GM19023 (cell line): ENCODE measurements around the gene B4GALT2.

ENCODE experiments used
- ATAC-seq: cut with Tn5 transposase; IDR thresholded peaks from one replicate; pipeline ENCODE4 v1.9.1; 2021; ENCODE audit warnings: mild to moderate bottlenecking, moderate library complexity; ENCODE audit not compliant: unreplicated experiment

B4GALT2 gene

GRCh38 chr1:43978551-43979260 is at the start of gene B4GALT2:
B4GALT2 (plus strand) TSS chr1:43979210; CDS start chr1:43981161, 1,951 bp downstream.
- ATAC-seq = no peak

- ATAC-seq = no peak
Observed at GRCh38 chr1:43930168-43930948, 48.7 kb upstream of the B4GALT2 start.

GRCh38 chr1:43930949-43931275 is 48.1 kb upstream of the B4GALT2 start:
- ATAC-seq = no peak

GRCh38 chr1:43931711-43932660 is 47.0 kb upstream of the B4GALT2 start:
- ATAC-seq = no peak

DNA sequence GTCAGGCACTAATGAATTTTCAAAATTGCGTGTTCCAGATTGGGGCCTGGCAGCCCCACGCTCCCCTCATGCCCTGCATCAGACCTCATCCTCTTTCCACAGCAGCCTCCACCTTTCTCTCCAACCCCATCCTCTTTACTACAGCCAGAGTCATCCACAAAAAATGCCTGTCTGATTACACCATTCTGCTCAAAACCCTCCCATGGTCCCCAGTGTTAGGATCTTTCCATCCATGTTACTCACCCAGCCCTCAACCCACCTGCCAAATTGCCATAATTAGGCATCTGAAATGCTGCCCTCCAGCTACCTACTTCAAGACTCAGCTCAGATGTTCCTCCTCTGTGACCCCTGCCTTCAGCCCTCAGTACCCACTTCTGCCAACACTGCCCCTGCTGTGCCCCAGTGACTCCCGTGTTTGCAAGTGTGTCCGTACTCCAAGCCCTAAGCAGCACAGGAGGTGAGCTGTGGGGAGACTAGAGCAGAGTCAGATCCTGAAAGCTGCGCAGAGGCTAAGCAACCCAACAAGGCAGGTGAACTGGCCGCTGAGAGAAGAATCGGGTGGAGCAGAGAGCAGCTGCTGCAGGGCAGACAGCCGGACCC is 46.1 kb upstream of the B4GALT2 start:
- no peak for ATAC-seq

DNA sequence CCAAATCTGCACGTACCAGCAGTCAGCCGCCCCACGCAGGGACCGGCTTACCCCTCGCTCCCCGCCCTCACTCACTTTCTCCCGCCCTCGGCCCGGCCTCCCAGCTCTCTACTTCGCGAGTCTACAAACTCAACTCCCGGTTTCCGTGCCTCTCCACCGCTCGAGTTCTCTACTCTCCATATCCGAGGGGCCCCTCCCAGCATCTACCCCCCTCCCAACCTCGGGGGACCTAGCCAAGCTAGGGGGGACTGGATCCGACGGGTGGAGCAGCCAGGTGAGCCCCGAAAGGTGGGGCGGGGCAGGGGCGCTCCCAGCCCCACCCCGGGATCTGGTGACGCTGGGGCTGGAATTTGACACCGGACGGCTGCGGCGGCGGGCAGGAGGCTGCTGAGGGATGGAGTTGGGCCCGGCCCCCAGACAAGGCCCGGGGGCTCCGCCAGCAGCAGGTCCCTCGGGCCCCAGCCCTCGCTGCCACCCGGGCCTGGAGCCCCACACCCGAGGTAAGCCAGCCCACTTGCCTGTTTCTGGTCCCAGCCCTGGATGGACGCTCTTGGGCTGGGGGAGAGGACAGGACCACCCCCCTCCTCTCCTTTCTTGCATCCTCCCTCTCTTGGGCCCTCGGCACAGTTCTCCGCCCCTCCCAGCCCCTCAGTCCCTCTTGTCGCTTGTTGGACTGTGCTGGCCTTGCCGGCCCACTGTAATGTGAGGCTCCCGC is 45.5 kb upstream of the B4GALT2 start, which contains the start of gene ARTN:
Gene ARTN, plus strand, starts transcription at position 416 of the 715 bp plus-strand sequence. CDS start 1,856 bp downstream, outside the sequence.
- no peak for ATAC-seq

- ATAC-seq = no peak
Observed at GRCh38 chr1:43934101-43934985, 44.7 kb upstream of the B4GALT2 start.

DNA sequence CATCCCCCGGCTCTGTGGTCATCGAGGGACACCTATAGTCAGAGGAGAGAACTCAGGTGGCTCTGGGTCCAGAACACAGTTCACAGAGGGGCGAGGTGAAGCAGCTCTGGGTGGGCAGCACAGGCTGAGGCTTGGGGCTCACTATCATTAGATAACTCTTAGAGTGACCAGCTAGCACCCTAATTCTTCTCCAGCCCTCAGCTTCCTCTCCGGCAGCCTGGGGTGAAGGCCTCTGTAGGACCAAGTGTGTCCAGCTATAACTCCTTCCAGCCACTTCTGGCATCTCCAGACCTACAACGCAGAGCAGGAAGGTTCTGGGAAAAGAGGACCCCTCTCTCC is 44.1 kb upstream of the B4GALT2 start:
- no peak for ATAC-seq

DNA sequence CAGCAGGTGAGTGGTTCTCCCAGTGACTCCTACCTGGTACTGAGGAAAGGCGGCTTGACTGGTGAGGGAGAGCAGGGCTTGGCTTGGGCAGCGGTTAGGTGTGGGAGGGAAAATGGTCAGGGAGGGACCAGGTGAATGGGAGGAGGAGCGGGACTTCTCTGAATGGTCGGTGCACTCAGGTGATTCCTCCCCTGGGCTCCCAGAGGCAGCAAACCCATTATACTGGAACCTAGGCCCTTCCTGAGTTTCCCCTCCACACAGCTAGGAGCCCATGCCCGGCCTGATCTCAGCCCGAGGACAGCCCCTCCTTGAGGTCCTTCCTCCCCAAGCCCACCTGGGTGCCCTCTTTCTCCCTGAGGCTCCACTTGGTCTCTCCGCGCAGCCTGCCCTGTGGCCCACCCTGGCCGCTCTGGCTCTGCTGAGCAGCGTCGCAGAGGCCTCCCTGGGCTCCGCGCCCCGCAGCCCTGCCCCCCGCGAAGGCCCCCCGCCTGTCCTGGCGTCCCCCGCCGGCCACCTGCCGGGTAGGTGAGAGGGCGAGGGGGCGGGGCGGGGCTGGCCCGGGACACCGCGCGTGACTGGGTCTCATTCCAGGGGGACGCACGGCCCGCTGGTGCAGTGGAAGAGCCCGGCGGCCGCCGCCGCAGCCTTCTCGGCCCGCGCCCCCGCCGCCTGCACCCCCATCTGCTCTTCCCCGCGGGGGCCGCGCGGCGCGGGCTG is 43.1 kb upstream of the B4GALT2 start:
- no peak for ATAC-seq

DNA sequence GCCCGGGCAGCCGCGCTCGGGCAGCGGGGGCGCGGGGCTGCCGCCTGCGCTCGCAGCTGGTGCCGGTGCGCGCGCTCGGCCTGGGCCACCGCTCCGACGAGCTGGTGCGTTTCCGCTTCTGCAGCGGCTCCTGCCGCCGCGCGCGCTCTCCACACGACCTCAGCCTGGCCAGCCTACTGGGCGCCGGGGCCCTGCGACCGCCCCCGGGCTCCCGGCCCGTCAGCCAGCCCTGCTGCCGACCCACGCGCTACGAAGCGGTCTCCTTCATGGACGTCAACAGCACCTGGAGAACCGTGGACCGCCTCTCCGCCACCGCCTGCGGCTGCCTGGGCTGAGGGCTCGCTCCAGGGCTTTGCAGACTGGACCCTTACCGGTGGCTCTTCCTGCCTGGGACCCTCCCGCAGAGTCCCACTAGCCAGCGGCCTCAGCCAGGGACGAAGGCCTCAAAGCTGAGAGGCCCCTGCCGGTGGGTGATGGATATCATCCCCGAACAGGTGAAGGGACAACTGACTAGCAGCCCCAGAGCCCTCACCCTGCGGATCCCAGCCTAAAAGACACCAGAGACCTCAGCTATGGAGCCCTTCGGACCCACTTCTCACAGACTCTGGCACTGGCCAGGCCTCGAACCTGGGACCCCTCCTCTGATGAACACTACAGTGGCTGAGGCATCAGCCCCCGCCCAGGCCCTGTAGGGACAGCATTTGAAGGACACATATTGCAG is 42.4 kb upstream of the B4GALT2 start:
- ATAC-seq = no peak

- no peak for ATAC-seq
Observed at GRCh38 chr1:43937179-43937865, 41.7 kb upstream of the B4GALT2 start.

DNA sequence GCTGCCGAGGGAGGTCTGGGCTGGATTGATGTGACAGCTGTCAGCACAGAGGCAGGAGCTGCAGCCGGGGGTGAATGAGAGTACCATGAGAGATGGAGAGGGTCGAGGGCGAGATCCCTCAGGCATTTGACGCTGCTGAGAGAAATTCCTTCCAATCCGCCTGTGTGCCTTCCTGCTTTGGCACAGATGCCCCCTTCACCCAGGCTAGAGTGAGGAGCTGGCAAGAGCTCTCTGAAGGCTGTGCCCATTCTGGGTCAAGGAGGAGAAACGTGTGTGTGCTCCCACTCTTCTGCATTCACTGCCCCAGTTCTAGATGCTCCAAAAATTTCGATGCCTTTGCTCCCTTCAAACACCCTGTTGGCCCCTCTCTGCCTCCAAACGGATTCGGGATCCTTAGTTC is 40.6 kb upstream of the B4GALT2 start:
- no peak for ATAC-seq

DNA sequence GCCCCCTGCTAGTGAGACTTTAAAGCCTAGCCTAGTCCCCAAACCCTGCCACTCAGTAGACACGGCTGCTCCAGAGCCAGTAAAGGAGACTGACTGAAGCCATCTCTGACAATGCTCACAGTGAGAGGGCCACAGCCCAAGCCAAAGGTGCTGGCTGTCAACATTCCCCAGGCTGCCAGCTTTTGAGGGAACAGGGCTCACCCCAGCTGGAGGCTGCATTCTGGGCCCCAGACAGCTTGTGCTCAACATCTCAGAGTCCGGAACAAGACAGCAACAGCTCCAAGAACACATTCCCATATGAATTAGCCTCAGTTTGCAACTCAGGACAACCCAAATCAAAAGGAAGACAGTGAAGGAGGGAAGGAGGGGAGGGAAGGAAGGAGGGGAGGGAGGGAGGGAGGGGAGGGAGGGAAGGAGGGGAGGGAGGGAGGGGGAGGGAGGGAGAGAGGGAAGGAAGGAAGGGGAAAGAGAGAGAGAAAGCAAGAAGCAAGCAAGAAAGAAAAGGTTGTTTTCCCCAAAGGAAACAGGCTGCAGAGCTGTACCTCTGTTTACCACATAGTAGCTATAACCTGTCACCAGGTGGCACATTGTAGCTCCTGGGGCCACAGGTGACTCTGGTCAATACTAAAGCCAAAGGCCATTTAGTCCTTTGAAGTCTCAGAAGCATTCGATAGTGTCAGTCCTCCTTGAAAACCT is 40.0 kb upstream of the B4GALT2 start:
- ATAC-seq = no peak

- no peak for ATAC-seq
Observed at GRCh38 chr1:43942411-43942810, 36.6 kb upstream of the B4GALT2 start.

DNA sequence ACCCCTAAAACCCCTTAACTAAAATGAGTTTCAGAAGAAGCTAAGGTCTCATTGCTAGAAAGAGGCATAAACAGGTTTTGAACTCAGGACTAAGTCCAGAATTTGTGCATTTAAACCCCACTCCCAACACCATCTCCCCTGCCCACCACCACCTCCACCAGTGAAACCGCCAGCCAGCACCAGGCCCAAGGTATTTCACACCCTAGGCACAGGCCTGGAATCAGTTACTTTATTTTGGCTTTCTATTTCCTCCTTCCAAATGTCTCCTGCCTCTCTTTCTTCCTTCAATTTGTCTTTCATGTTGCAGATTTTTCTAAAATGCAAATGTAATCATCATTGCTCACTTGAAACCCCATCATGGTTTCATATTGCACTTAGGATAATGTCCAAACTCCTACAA is 34.1 kb upstream of the B4GALT2 start:
- ATAC-seq = no peak

DNA sequence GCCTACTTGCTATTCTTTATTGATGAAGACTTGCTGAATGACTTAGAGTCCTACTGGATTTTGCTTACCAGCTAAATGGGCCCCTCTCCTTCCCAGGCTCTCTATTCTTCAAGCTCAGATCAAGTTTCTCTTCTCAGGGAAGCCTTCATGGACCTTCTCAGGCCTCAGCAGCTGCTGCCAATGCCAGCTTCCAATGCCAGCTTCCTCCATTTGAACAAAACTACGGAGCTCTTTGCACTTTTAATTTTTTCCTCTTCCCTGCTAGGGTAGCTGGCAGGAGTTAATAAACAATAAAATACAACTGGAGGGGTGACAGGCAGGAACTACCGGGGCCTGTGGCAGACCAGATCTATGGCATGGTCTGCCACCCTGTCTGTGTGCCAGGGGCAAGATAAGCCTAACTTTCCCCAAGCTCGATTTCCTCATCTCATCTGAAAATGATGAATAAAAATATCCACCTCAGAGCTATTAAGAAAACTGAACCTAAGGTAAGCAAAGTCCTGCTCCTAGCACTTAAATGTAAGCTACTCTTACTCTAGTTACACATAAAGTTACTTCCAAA is 33.3 kb upstream of the B4GALT2 start:
- ATAC-seq = no peak
